HEK293T (cell line): Measurements from ENCODE around the gene SOX18.

Experiments
- CTCF ChIA-PET: fragments of 350-600 bp; formaldehyde crosslinking; extraction: SDS; loops from one replicate; lab custom pipeline; 2021; ENCODE audit warnings: antibody characterized with exemption, inconsistent platforms; lab: Yijun Ruan, JAX
- POLR2A ChIA-PET: fragments of 350-600 bp; formaldehyde crosslinking; extraction: SDS; loops from one replicate; lab custom pipeline; 2020; ENCODE audit warnings: antibody characterized with exemption, inconsistent platforms; lab: Yijun Ruan, JAX
- DNase-seq: peaks from one replicate; pipeline ENCODE4 v3.0.0; 2012; ENCODE audit warnings: mixed read lengths; ENCODE audit errors: extremely low spot score
- ARNT ChIP-seq: fragments of 450-650 bp; IDR thresholded peaks from 2 replicates; pipeline ENCODE4 v1.6.1; 2017; ENCODE audit warnings: mild to moderate bottlenecking
- BHLHE40 ChIP-seq: fragments of 450-650 bp; IDR thresholded peaks from 2 replicates; pipeline ENCODE4 v1.6.1; 2016; ENCODE audit warnings: mild to moderate bottlenecking, moderate library complexity, borderline replicate concordance
- CTBP1 ChIP-seq: fragments of 450-650 bp; IDR thresholded peaks from 2 replicates; pipeline ENCODE4 v1.6.1; 2016; ENCODE audit warnings: borderline replicate concordance
- ELF4 ChIP-seq: fragments of 450-650 bp; IDR thresholded peaks from 2 replicates; pipeline ENCODE4 v1.6.1; 2017; ENCODE audit warnings: antibody characterized with exemption
- FOXA1 ChIP-seq: fragments of 450-650 bp; IDR thresholded peaks from 2 replicates; pipeline ENCODE4 v1.6.1; 2016; ENCODE audit warnings: mild to moderate bottlenecking
- FOXK2 ChIP-seq: fragments of 450-650 bp; IDR thresholded peaks from 2 replicates; pipeline ENCODE4 v1.6.1; 2016; ENCODE audit warnings: mild to moderate bottlenecking
- FOXM1 ChIP-seq: fragments of 450-650 bp; IDR thresholded peaks from 2 replicates; pipeline ENCODE4 v1.6.1; 2017; ENCODE audit warnings: mild to moderate bottlenecking, borderline replicate concordance
- HDGF ChIP-seq: fragments of 450-650 bp; IDR thresholded peaks from 2 replicates; pipeline ENCODE4 v1.6.1; 2017; ENCODE audit warnings: antibody characterized with exemption, borderline replicate concordance
- L3MBTL2 ChIP-seq: fragments of 450-650 bp; conservative IDR thresholded peaks from 2 replicates; pipeline ENCODE4 v1.6.1; 2016; ENCODE audit warnings: mild to moderate bottlenecking
- LEF1 ChIP-seq: fragments of 450-650 bp; IDR thresholded peaks from 2 replicates; pipeline ENCODE4 v1.6.1; 2017; ENCODE audit warnings: mild to moderate bottlenecking, borderline replicate concordance
- NFRKB ChIP-seq: fragments of 450-650 bp; IDR thresholded peaks from 2 replicates; pipeline ENCODE4 v1.6.1; 2016; ENCODE audit warnings: mild to moderate bottlenecking, moderate library complexity
- SP1 ChIP-seq: fragments of 450-650 bp; IDR thresholded peaks from 2 replicates; pipeline ENCODE4 v1.6.1; 2017
- SUZ12 ChIP-seq: fragments of 450-650 bp; IDR thresholded peaks from 2 replicates; pipeline ENCODE4 v1.6.1; 2016; ENCODE audit warnings: mild to moderate bottlenecking
- TARDBP ChIP-seq: fragments of 450-650 bp; IDR thresholded peaks from 2 replicates; pipeline ENCODE4 v1.6.1; 2016
- ZNF384 ChIP-seq: fragments of 450-650 bp; IDR thresholded peaks from 2 replicates; pipeline ENCODE4 v1.6.1; 2016
- TF ChIP-seq, protein P1 (sequence below): fragments of 450-650 bp; IDR thresholded peaks from 2 replicates; pipeline ENCODE4 v1.6.1; 2016

Gene SOX18

DNA sequence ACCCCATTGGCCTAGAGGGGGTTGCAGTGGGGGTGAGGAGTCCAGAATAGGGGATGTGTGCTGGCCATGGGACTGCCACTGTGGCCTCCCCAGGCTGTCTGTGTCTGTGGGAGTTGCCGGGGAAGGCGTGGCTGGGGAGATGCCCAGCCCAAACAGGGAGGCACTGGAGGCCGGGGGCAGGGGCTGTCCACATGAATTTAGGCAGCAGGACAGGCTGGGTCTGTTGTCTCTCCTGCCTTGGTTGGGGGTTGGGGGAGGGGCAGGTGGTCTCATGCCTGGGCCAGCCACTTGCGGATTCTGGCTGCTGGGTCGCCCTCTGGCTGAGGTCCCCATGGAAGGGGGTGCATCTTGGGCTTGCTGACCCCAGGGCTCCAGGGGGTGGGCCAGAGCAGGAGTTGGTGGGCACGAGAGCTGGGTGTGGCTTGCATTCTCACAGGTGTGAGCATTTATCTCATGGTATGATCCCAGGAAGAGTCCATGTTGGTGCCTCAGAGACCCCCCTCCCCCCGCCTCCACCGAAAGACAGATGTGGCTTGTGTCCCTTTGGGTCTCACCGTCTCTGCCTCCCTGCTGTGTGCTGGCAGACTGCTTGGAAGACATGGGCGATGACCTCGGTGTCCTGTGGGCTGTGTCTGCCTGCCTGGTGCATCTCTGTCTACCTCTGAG, 4.0 kb downstream of the SOX18 start:
- TF ChIP-seq HDGF (no peak), SP1 (no peak), LEF1 (no peak), FOXM1 (no peak), ARNT (no peak), NFRKB (no peak), CTBP1 (no peak)
- DNase-seq, result no peak
- ChIA-PET CTCF (no interaction called here), POLR2A (no interaction called here)

DNA sequence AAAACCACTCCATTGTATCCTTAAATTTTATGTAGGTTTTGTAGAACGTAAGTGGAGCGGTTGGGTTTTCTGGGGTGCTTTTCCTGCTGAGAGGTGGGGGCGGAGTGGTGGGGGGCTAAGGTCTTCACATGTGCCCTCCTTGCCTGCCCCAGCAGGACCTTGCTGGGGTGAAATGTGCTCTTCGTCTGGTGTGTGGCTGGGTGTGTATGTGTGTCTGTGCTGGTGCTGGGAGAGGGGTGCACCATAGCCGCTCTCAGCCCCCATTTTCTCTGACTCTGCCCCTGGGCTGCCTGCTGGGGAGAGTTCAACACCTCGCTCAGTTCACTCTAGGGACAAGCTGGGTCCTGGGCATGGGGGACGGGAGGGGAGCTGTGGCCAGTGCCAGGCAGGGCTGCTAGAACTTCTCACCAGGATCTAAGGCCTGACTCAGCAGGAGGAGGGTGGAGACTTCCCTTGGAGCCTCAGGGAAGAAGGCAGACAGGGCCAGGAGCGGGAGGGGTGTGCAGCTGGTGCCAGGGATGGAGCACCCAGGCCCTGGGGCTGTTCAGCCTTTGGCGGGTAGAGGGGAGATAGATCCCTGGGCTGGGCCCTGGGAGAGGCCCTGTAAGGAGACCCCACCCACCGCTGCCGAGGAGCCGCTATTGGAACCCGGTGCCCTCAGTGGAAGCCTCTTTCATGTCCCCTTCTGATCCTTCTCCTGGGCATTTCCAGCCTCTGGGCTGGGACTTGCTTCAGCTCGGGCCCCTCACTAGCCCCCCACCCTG, 4.8 kb downstream of the SOX18 start:
- POLR2A ChIA-PET, result interaction anchor here (1.4 kb wide), 1 partner anchor 18 kb away, joined by 4 read pairs; the partner anchor contains the start of gene TCEA2
- CTCF ChIA-PET, result interaction anchor here (1.0 kb wide), 1 partner anchor 64 kb away, joined by 3 read pairs; no protein-coding TSS in a partner anchor
- TF ChIP-seq FOXM1, result no peak
- TF ChIP-seq LEF1, result no peak
- TF ChIP-seq ZNF384, result no peak
- no peak for DNase-seq

DNA sequence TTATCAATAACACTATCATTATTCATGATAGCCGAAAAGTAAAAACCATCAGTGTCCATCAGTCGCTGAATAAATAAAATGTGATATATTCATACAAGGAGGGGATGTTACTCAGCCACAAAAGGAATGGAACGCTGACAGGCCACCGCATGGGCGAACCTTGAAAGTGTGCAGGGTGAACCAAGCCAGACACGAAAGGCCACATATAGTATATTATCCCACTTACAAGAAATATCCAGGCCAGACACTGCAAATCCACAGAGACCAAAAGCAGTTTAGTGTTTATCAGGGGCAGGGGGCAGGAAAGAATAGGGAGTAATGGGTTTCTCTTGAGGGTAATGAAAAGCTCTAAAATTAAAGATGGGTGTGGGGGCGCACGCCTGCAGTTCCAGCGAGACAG, 5.7 kb downstream of the SOX18 start:
- TF ChIP-seq NFRKB (no peak), TARDBP (no peak), ZNF384 (no peak), LEF1 (no peak), SUZ12 (no peak), FOXK2 (no peak), ELF4 (no peak), SP1 (no peak)
- ChIA-PET CTCF (interaction anchor here (1.0 kb wide), 1 partner anchor 63 kb away, joined by 3 read pairs; no protein-coding TSS in a partner anchor), POLR2A (interaction anchor here (1.4 kb wide), 1 partner anchor 19 kb away, joined by 4 read pairs; the partner anchor contains the start of gene TCEA2)
- DNase-seq, result no peak

DNA sequence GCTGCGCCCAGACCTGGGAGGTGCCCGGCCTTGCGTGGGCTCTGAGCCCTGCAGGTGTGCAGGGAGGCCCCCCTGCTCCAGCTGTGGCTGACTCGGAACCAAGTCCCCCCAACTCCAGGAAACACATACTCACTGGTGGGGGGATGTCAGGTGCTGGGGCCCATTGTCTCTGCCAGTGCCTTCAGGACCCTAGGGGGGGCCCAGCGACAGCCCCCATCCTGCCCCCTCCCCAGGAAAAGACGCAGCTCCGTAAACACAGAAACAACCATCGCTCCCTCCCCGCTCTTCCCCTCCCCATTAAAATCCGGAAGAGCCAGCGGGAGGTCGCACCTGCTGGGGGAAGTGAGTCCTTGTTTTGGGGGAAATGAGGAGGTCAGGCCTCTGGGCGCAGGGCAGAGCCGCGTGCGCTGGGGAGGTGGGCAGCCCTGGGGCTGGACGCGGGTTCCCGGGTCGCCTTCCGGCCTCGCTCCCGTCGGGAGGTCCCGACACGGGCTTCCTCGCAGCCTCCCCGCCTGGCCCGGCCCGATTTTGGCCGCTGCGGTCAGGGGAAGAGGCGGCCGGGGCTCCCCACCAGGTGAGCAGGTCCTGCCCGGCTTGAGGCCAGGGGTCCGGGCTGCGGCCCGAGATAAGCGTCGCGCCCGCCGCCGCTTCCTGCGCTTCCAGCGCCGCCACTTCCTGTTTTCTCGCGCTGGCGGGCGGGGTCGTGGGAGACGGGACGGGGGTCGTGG, 7.2 kb downstream of the SOX18 start:
- no peak for TF ChIP-seq CTBP1
- no peak for TF ChIP-seq SP1
- TF ChIP-seq, protein P1, sequence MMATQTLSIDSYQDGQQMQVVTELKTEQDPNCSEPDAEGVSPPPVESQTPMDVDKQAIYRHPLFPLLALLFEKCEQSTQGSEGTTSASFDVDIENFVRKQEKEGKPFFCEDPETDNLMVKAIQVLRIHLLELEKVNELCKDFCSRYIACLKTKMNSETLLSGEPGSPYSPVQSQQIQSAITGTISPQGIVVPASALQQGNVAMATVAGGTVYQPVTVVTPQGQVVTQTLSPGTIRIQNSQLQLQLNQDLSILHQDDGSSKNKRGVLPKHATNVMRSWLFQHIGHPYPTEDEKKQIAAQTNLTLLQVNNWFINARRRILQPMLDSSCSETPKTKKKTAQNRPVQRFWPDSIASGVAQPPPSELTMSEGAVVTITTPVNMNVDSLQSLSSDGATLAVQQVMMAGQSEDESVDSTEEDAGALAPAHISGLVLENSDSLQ, result no peak
- no peak for TF ChIP-seq ELF4
- TF ChIP-seq FOXA1, result no peak
- TF ChIP-seq HDGF, result no peak
- ChIA-PET POLR2A (no interaction called here), CTCF (no interaction called here)
- DNase-seq, result no peak

DNA sequence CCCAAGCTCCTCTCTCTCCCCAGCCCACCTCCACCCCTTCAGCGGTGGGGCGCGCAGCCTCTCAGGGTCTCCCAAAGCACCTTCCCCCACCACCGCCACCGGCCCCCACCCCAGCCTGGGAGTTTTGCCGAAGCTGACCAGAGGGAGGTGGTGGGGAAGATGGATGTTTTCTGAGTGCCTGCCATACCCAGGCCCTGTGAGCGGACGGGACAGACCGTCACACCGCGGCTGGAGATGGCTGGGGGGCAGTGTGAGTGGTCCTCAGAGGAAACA, 7.7 kb downstream of the SOX18 start:
- ChIA-PET POLR2A (no interaction called here), CTCF (no interaction called here)
- TF ChIP-seq ELF4 (no peak), LEF1 (no peak), ZNF384 (no peak), HDGF (no peak), L3MBTL2 (no peak), SUZ12 (no peak), BHLHE40 (no peak), CTBP1 (no peak), FOXK2 (no peak), ARNT (no peak)
- TF ChIP-seq, protein P1, result no peak
- DNase-seq, result no peak

DNA sequence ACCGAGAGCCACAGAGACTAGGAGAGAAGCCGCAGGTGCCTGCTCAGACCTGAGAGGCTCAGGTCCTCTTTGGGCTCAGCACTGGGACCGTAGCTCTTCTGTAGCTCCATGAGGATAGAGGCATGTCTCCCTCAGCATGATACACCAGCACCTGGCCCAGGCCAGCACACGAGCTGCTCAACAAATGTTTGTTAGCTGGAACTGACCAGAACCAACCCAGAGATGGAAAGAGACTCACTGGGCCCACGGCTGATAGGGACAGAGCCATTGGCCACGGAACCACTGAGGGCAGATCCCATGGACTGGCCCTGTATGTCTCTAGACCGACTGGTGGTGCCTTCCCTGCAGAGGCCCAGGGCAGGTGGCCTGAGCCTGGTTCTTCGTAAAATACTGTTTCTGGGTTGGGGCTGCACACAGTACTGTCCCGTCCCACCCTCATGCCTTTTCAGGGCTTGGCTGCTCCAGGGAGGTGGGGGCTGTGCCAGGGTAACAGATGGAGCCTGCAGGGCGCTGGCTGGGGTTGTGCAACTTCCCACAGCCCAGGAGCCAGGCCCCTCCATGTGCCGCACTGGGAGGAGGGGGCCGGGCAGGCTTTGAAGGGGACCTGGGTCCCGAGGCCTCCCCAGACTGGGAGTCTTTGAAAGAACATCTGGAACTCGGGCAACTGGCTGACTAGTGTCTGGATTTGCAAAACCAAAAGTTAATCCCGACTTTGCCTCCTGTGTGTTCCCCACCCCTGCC, 8.2 kb downstream of the SOX18 start:
- DNase-seq, result no peak
- ChIA-PET CTCF (no interaction called here), POLR2A (no interaction called here)
- TF ChIP-seq FOXK2, result no peak
- TF ChIP-seq SUZ12, result no peak
- no peak for TF ChIP-seq FOXA1
- TF ChIP-seq, protein P1, result no peak
- no peak for TF ChIP-seq TARDBP
- no peak for TF ChIP-seq NFRKB
- no peak for TF ChIP-seq LEF1
- TF ChIP-seq ELF4, result no peak
- no peak for TF ChIP-seq FOXM1
- TF ChIP-seq CTBP1, result no peak
- TF ChIP-seq BHLHE40, result no peak
- no peak for TF ChIP-seq HDGF
- no peak for TF ChIP-seq ZNF384
- no peak for TF ChIP-seq ARNT
- TF ChIP-seq L3MBTL2, result no peak
- TF ChIP-seq SP1, result no peak
